ENCODE measurements around the gene USP46. TPM values are rescaled to one million over a fixed set of nuclear protein-coding genes. Genes with fewer than 3 reads are reported as not detected.

USP46 gene
- total and polyA plus RNA-seq, 2 of the 13 experiments (the other 11 are each of a cell fraction or from before 2014, with no cell fraction given), result 4.7 to 17.4 TPM

DNA sequence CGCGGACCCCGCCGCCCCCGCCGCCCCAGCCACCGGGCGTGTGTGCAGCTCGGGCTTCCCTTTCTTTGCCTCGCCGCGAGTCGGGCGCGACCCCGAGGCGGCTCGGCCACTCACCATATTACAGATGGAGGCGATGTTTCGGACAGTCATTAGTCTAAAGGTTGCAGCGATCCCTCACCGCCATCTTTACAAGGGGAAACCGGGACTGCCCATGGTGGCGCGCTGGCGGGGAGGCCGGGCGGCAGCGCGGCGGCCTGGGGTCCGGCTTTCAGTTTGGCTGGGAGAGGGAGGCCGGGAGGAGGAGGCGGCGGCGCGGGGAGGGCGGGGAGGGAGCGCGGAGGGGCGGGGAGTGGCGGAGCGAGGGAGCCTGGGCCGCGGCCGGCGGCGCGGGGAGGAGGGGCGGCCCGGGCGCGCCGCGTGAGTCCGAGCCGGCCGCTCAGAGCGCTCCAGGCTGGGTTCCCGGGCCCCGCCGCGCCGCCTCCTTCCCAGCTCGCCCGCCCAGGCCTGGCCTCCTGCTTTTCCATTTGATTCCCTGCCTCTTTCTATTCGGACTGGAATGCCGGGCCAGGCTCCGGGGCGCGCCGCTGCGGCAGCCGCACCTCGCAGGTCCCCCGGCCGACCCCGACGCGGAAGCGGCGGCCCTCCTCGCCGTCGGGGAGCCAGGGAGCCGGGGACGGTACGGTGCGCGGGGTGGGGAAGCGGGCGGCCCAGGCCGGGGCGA lies at the start of gene USP46 (continued):
- TF ChIP-seq, protein P1, sequence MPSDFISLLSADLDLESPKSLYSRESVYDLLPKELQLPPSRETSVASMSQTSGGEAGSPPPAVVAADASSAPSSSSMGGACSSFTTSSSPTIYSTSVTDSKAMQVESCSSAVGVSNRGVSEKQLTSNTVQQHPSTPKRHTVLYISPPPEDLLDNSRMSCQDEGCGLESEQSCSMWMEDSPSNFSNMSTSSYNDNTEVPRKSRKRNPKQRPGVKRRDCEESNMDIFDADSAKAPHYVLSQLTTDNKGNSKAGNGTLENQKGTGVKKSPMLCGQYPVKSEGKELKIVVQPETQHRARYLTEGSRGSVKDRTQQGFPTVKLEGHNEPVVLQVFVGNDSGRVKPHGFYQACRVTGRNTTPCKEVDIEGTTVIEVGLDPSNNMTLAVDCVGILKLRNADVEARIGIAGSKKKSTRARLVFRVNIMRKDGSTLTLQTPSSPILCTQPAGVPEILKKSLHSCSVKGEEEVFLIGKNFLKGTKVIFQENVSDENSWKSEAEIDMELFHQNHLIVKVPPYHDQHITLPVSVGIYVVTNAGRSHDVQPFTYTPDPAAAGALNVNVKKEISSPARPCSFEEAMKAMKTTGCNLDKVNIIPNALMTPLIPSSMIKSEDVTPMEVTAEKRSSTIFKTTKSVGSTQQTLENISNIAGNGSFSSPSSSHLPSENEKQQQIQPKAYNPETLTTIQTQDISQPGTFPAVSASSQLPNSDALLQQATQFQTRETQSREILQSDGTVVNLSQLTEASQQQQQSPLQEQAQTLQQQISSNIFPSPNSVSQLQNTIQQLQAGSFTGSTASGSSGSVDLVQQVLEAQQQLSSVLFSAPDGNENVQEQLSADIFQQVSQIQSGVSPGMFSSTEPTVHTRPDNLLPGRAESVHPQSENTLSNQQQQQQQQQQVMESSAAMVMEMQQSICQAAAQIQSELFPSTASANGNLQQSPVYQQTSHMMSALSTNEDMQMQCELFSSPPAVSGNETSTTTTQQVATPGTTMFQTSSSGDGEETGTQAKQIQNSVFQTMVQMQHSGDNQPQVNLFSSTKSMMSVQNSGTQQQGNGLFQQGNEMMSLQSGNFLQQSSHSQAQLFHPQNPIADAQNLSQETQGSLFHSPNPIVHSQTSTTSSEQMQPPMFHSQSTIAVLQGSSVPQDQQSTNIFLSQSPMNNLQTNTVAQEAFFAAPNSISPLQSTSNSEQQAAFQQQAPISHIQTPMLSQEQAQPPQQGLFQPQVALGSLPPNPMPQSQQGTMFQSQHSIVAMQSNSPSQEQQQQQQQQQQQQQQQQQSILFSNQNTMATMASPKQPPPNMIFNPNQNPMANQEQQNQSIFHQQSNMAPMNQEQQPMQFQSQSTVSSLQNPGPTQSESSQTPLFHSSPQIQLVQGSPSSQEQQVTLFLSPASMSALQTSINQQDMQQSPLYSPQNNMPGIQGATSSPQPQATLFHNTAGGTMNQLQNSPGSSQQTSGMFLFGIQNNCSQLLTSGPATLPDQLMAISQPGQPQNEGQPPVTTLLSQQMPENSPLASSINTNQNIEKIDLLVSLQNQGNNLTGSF (CRISPR knock-in tag; IDR thresholded peaks at IDR 0.05), result 0 out of 2 replicates have a peak, but pooled peaks have one; percentile 46
- TF ChIP-seq SRSF9 (IDR thresholded peaks at IDR 0.05; ENCODE audit: borderline replicate concordance, insufficient read depth, low read depth, low read length, poor library complexity, severe bottlenecking) (no peak), ZNF441 (CRISPR knock-in tag; IDR thresholded peaks at IDR 0.05; ENCODE audit: borderline replicate concordance) (no peak), ZIK1 (CRISPR knock-in tag; IDR thresholded peaks at IDR 0.05; ENCODE audit: borderline replicate concordance, low read depth) (no peak), THYN1 (CRISPR knock-in tag; IDR thresholded peaks at IDR 0.05; ENCODE audit: borderline replicate concordance, low read depth) (no peak), POLR2AphosphoS5 (IDR thresholded peaks at IDR 0.05; ENCODE audit: low read depth, low read length) (peak; percentile 47; the same call in 1 of the 2 replicates), ZNF644 (CRISPR knock-in tag; IDR thresholded peaks at IDR 0.05; ENCODE audit: low read depth) (no peak), ZNF674 (CRISPR knock-in tag; IDR thresholded peaks at IDR 0.05; ENCODE audit: low read depth) (no peak), KLF12 (CRISPR knock-in tag; IDR thresholded peaks at IDR 0.05; ENCODE audit: borderline replicate concordance) (no peak), KLF11 (CRISPR knock-in tag; IDR thresholded peaks at IDR 0.05) (no peak), RBFOX2 (IDR thresholded peaks at IDR 0.05; ENCODE audit: low read depth, low read length) (peak; percentile 85), ZNF543 (CRISPR knock-in tag; IDR thresholded peaks at IDR 0.05) (0 out of 2 replicates have a peak, but pooled peaks have one; percentile 55)
- TF ChIP-seq, protein P2, sequence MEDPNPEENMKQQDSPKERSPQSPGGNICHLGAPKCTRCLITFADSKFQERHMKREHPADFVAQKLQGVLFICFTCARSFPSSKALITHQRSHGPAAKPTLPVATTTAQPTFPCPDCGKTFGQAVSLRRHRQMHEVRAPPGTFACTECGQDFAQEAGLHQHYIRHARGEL (CRISPR knock-in tag; IDR thresholded peaks at IDR 0.05), result no peak
- TF ChIP-seq, protein P3, sequence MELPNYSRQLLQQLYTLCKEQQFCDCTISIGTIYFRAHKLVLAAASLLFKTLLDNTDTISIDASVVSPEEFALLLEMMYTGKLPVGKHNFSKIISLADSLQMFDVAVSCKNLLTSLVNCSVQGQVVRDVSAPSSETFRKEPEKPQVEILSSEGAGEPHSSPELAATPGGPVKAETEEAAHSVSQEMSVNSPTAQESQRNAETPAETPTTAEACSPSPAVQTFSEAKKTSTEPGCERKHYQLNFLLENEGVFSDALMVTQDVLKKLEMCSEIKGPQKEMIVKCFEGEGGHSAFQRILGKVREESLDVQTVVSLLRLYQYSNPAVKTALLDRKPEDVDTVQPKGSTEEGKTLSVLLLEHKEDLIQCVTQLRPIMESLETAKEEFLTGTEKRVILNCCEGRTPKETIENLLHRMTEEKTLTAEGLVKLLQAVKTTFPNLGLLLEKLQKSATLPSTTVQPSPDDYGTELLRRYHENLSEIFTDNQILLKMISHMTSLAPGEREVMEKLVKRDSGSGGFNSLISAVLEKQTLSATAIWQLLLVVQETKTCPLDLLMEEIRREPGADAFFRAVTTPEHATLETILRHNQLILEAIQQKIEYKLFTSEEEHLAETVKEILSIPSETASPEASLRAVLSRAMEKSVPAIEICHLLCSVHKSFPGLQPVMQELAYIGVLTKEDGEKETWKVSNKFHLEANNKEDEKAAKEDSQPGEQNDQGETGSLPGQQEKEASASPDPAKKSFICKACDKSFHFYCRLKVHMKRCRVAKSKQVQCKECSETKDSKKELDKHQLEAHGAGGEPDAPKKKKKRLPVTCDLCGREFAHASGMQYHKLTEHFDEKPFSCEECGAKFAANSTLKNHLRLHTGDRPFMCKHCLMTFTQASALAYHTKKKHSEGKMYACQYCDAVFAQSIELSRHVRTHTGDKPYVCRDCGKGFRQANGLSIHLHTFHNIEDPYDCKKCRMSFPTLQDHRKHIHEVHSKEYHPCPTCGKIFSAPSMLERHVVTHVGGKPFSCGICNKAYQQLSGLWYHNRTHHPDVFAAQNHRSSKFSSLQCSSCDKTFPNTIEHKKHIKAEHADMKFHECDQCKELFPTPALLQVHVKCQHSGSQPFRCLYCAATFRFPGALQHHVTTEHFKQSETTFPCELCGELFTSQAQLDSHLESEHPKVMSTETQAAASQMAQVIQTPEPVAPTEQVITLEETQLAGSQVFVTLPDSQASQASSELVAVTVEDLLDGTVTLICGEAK (IDR thresholded peaks at IDR 0.05), result no peak
- TF ChIP-seq, protein P3 (CRISPR knock-in tag; IDR thresholded peaks at IDR 0.05), result peak; percentile 45; the same call in 1 of the 2 replicates

Measured in HepG2 (cell line).